Measurements from ENCODE around the gene RAP1GAP. TPM values are rescaled to one million over a fixed set of nuclear protein-coding genes. Genes with fewer than 3 reads are reported as not detected.

The RAP1GAP gene
- total and polyA plus RNA-seq, 4 donors = 8.6 to 23.1 (median 11.3) TPM

GRCh38 chr1:21620011-21620410 lies 49.1 kb downstream of the RAP1GAP start:
- no peak overlapping the region for H3K4me3 ChIP-seq (ENCODE audit: low read depth in 1 of 3, low read length in 3 of 3)
- H3K4me1 ChIP-seq (ENCODE audit: control insufficient read depth in 4 of 4, insufficient read depth in 4 of 4, low read length in 3 of 4) = peaks cover 20 to 46% (median 43%) of the 10 kb centered on the region in 4 donors
- H3K36me3 ChIP-seq (ENCODE audit: control insufficient read depth in 4 of 4, insufficient read depth in 3 of 4, low read depth in 1 of 4, low read length in 3 of 4) = no peaks in the 10 kb centered on the region
- no peak overlapping the region for H3K9ac ChIP-seq (ENCODE audit: low read depth in 1 of 2, low read length in 2 of 2)
- H3K9me3 ChIP-seq (ENCODE audit: control insufficient read depth in 4 of 4, low read length in 3 of 4) = no peaks in the 10 kb centered on the region
- H3K27ac ChIP-seq (ENCODE audit: low read depth in 1 of 2, low read length in 2 of 2) = no peak overlapping the region
- TF ChIP-seq EGR1 (IDR thresholded peaks at IDR 0.05; ENCODE audit: low read depth in 2 of 2) (no peak), RXRA (IDR thresholded peaks at IDR 0.05) (no peak), YY1 (IDR thresholded peaks at IDR 0.05) (no peak), HNF4A (conservative IDR thresholded peaks at IDR 0.05) (no peak), SP1 (IDR thresholded peaks at IDR 0.05) (no peak), CTCF (IDR thresholded peaks at IDR 0.05; ENCODE audit: low read depth, low read length, missing input control) (no peak), MAX (IDR thresholded peaks at IDR 0.05) (no peak), FOXA2 (IDR thresholded peaks at IDR 0.05) (no peak), JUND (IDR thresholded peaks at IDR 0.05) (no peak), NR2F2 (IDR thresholded peaks at IDR 0.05) (no peak), FOXA1 (IDR thresholded peaks at IDR 0.05) (no peak), TAF1 (conservative IDR thresholded peaks at IDR 0.05) (no peak), RAD21 (IDR thresholded peaks at IDR 0.05) (no peak), HNF4G (IDR thresholded peaks at IDR 0.05) (no peak), GABPA (IDR thresholded peaks at IDR 0.05 in 1 of 2, conservative IDR thresholded peaks at IDR 0.05 in 1 of 2) (no peak)
- TF ChIP-seq, protein P1, sequence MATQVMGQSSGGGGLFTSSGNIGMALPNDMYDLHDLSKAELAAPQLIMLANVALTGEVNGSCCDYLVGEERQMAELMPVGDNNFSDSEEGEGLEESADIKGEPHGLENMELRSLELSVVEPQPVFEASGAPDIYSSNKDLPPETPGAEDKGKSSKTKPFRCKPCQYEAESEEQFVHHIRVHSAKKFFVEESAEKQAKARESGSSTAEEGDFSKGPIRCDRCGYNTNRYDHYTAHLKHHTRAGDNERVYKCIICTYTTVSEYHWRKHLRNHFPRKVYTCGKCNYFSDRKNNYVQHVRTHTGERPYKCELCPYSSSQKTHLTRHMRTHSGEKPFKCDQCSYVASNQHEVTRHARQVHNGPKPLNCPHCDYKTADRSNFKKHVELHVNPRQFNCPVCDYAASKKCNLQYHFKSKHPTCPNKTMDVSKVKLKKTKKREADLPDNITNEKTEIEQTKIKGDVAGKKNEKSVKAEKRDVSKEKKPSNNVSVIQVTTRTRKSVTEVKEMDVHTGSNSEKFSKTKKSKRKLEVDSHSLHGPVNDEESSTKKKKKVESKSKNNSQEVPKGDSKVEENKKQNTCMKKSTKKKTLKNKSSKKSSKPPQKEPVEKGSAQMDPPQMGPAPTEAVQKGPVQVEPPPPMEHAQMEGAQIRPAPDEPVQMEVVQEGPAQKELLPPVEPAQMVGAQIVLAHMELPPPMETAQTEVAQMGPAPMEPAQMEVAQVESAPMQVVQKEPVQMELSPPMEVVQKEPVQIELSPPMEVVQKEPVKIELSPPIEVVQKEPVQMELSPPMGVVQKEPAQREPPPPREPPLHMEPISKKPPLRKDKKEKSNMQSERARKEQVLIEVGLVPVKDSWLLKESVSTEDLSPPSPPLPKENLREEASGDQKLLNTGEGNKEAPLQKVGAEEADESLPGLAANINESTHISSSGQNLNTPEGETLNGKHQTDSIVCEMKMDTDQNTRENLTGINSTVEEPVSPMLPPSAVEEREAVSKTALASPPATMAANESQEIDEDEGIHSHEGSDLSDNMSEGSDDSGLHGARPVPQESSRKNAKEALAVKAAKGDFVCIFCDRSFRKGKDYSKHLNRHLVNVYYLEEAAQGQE (IDR thresholded peaks at IDR 0.05) = no peak
- TF ChIP-seq, protein P2, sequence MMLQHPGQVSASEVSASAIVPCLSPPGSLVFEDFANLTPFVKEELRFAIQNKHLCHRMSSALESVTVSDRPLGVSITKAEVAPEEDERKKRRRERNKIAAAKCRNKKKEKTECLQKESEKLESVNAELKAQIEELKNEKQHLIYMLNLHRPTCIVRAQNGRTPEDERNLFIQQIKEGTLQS (IDR thresholded peaks at IDR 0.05) = no peak
- TF ChIP-seq, protein P3, sequence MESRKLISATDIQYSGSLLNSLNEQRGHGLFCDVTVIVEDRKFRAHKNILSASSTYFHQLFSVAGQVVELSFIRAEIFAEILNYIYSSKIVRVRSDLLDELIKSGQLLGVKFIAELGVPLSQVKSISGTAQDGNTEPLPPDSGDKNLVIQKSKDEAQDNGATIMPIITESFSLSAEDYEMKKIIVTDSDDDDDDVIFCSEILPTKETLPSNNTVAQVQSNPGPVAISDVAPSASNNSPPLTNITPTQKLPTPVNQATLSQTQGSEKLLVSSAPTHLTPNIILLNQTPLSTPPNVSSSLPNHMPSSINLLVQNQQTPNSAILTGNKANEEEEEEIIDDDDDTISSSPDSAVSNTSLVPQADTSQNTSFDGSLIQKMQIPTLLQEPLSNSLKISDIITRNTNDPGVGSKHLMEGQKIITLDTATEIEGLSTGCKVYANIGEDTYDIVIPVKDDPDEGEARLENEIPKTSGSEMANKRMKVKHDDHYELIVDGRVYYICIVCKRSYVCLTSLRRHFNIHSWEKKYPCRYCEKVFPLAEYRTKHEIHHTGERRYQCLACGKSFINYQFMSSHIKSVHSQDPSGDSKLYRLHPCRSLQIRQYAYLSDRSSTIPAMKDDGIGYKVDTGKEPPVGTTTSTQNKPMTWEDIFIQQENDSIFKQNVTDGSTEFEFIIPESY (IDR thresholded peaks at IDR 0.05) = no peak
- 77% methylated on average over 12 of the region's 12 CpGs for WGBS
- DNase-seq (ENCODE audit: low spot score) = no peak
- no peaks in the 10 kb centered on the region for H3K27me3 ChIP-seq (ENCODE audit: control insufficient read depth in 4 of 4, insufficient read depth in 4 of 4, low read length in 3 of 4)

Measured in liver (tissue), 9 donors.